Activated CD4-positive, alpha-beta T cell treated with anti-CD3 and anti-CD28 coated beads, Interleukin-2, amount 50 U/mL, for 24 hours (primary cell): ENCODE results near the gene MAG.

Source experiments
- DNase-seq, 2 donors: peaks; one replicate each; pipeline ENCODE4 v3.0.0-alpha.2; 2020; ENCODE audit warnings: low read depth in 1 of 2, low spot score in 1 of 2

The MAG gene

GRCh38 chr19:35341565-35342225 lies 49.7 kb downstream of the MAG start:
- DNase-seq: no peak

- no peak for DNase-seq
Measured at GRCh38 chr19:35342430-35342829, 50.5 kb downstream of the MAG start.

- DNase-seq: no peak
Measured at GRCh38 chr19:35344511-35345031, 52.6 kb downstream of the MAG start.

- DNase-seq: no peak
Measured at GRCh38 chr19:35345671-35346111, 53.7 kb downstream of the MAG start.

- peak in 1 of 2 donors; percentile 37 for DNase-seq
Measured at GRCh38 chr19:35346193-35347052, 54.5 kb downstream of the MAG start.

- peak in 1 of 2 donors; percentile 51 for DNase-seq
Measured at GRCh38 chr19:35347171-35347929, 55.4 kb downstream of the MAG start, which contains the start of gene FFAR1. FFAR1 (plus strand) TSS chr19:35347902; CDS start chr19:35351552, 3,650 bp downstream.

GRCh38 chr19:35347930-35348298 lies 56.0 kb downstream of the MAG start:
- DNase-seq: no peak

- DNase-seq: no peak
Measured at GRCh38 chr19:35348911-35349611, 57.1 kb downstream of the MAG start.

- DNase-seq: no peak
Measured at GRCh38 chr19:35349614-35350521, 57.9 kb downstream of the MAG start.

GRCh38 chr19:35350591-35350990 lies 58.6 kb downstream of the MAG start:
- DNase-seq: no peak

GRCh38 chr19:35351411-35352176 lies 59.6 kb downstream of the MAG start:
- no peak for DNase-seq

- DNase-seq: no peak
Measured at GRCh38 chr19:35352177-35352447, 60.2 kb downstream of the MAG start.

GRCh38 chr19:35352448-35353304 lies 60.7 kb downstream of the MAG start:
- DNase-seq: peak in 1 of 2 donors; percentile 55

- no peak for DNase-seq
Measured at GRCh38 chr19:35353635-35354034, 61.7 kb downstream of the MAG start.

GRCh38 chr19:35354898-35355297 lies 62.9 kb downstream of the MAG start:
- DNase-seq: no peak

- DNase-seq: no peak
Measured at GRCh38 chr19:35355791-35356460, 64.0 kb downstream of the MAG start.

GRCh38 chr19:35357867-35358573 lies 66.1 kb downstream of the MAG start, which contains the start of gene FFAR3:
FFAR3 (plus strand) TSS chr19:35358460; CDS start chr19:35358891, 431 bp downstream.
- no peak for DNase-seq
